H9 (cell line): ENCODE results near the gene POMZP3. TPM values are rescaled to one million over a fixed set of nuclear protein-coding genes. Genes with fewer than 3 reads are reported as not detected.
"Not testable (repeated sequence)": the region's sequence is repeated elsewhere in the genome, so short reads cannot be mapped to it uniquely, and the experiment has no call there.

Experiments used
- DNase-seq: peaks from one replicate; pipeline ENCODE4 v3.0.0-alpha.2; 2017
- H2AFZ ChIP-seq: one replicate; pipeline ENCODE4 v1.6.1; 2013; ENCODE audit warnings: mild to moderate bottlenecking, low read length, control low read depth, moderate library complexity
- H2AK5ac ChIP-seq: 2 replicates; pipeline ENCODE4 v1.6.1; 2013; ENCODE audit warnings: low read length, control low read depth, mixed read lengths; ENCODE audit not compliant: insufficient read length
- H2BK120ac ChIP-seq: one replicate; pipeline ENCODE4 v1.6.1; 2013; ENCODE audit warnings: low read depth, mild to moderate bottlenecking, low read length, control low read depth, inconsistent platforms; ENCODE audit not compliant: poor library complexity, severe bottlenecking
- H2BK12ac ChIP-seq: 2 replicates; pipeline ENCODE4 v1.6.1; 2013; ENCODE audit warnings: low read length, control low read depth, mixed read lengths, low read depth; ENCODE audit not compliant: insufficient read length
- H2BK15ac ChIP-seq: 2 replicates; pipeline ENCODE4 v1.6.1; 2013; ENCODE audit warnings: low read depth, low read length, control low read depth
- H2BK20ac ChIP-seq: one replicate; pipeline ENCODE4 v1.6.1; 2013; ENCODE audit warnings: low read depth, mild to moderate bottlenecking, low read length, control low read depth, inconsistent platforms; ENCODE audit not compliant: poor library complexity, severe bottlenecking
- H2BK5ac ChIP-seq: 2 replicates; pipeline ENCODE4 v1.6.1; 2013; ENCODE audit warnings: low read length, control low read depth, mixed read lengths; ENCODE audit not compliant: insufficient read length
- H3K14ac ChIP-seq: 2 replicates; pipeline ENCODE4 v1.6.1; 2013; ENCODE audit warnings: low read length, control low read depth; ENCODE audit not compliant: insufficient read depth
- H3K18ac ChIP-seq: 2 replicates; pipeline ENCODE4 v1.6.1; 2013; ENCODE audit warnings: low read depth, mild to moderate bottlenecking, mixed read lengths, low read length, control low read depth; ENCODE audit not compliant: insufficient read length
- H3K23ac ChIP-seq: 2 replicates; pipeline ENCODE4 v1.6.1; 2013; ENCODE audit warnings: low read length, control low read depth, mixed read lengths, low read depth; ENCODE audit not compliant: insufficient read length
- H3K23me2 ChIP-seq: 2 replicates; pipeline ENCODE4 v1.6.1; 2013; ENCODE audit warnings: low read depth, mild to moderate bottlenecking, mixed read lengths, low read length, control low read depth; ENCODE audit not compliant: insufficient read length, poor library complexity, severe bottlenecking
- H3K27ac ChIP-seq: 2 replicates; pipeline ENCODE4 v1.5.1; 2013; ENCODE audit warnings: low read length, control low read depth, mixed read lengths, low read depth; ENCODE audit not compliant: insufficient read length
- H3K27me3 ChIP-seq: 2 replicates; pipeline ENCODE4 v1.6.1; 2013; ENCODE audit warnings: low read length, control low read depth, inconsistent platforms; ENCODE audit not compliant: insufficient read depth
- H3K4ac ChIP-seq: 2 replicates; pipeline ENCODE4 v1.6.1; 2013; ENCODE audit warnings: low read depth, mild to moderate bottlenecking, control low read depth, inconsistent platforms, low read length, moderate library complexity
- H3K4me1 ChIP-seq: 2 replicates; pipeline ENCODE4 v1.6.1; 2013; ENCODE audit warnings: low read length, control low read depth, inconsistent platforms; ENCODE audit not compliant: insufficient read depth
- H3K4me2 ChIP-seq: 2 replicates; pipeline ENCODE4 v1.6.1; 2013; ENCODE audit warnings: low read length, control low read depth, mixed read lengths; ENCODE audit not compliant: insufficient read length, insufficient read depth
- H3K56ac ChIP-seq: 2 replicates; pipeline ENCODE4 v1.6.1; 2013; ENCODE audit warnings: low read depth, mild to moderate bottlenecking, mixed read lengths, low read length, control low read depth; ENCODE audit not compliant: insufficient read length
- H3K79me1 ChIP-seq: 2 replicates; pipeline ENCODE4 v1.6.1; 2013; ENCODE audit warnings: low read depth, mild to moderate bottlenecking, moderate library complexity, low read length, control low read depth, inconsistent platforms; ENCODE audit not compliant: insufficient read depth, poor library complexity, severe bottlenecking
- H3K79me2 ChIP-seq: 2 replicates; pipeline ENCODE4 v1.6.1; 2013; ENCODE audit warnings: low read length, control low read depth, inconsistent platforms; ENCODE audit not compliant: insufficient read depth
- H3K9ac ChIP-seq: 2 replicates; pipeline ENCODE4 v1.6.1; 2013; ENCODE audit warnings: low read length, control low read depth, mixed read lengths; ENCODE audit not compliant: insufficient read length; ENCODE audit errors: extremely low read depth
- H3K9me3 ChIP-seq: one replicate; pipeline ENCODE4 v1.6.1; 2013; ENCODE audit warnings: low read depth, low read length, inconsistent platforms; ENCODE audit not compliant: control insufficient read depth
- H3T11ph ChIP-seq: one replicate; pipeline ENCODE4 v1.6.1; 2013; ENCODE audit warnings: mild to moderate bottlenecking, low read length, control low read depth, inconsistent platforms
- H4K20me1 ChIP-seq: one replicate; pipeline ENCODE4 v1.6.1; 2013; ENCODE audit not compliant: control insufficient read depth, insufficient read length, insufficient read depth
- H4K5ac ChIP-seq: 2 replicates; pipeline ENCODE4 v1.6.1; 2013; ENCODE audit warnings: low read depth, mild to moderate bottlenecking, mixed read lengths, low read length, control low read depth; ENCODE audit not compliant: insufficient read length
- H4K8ac ChIP-seq: replicated peaks from 2 replicates; pipeline ENCODE4 v1.6.1; 2013; ENCODE audit warnings: low read length, control low read depth, mixed read lengths, low read depth; ENCODE audit not compliant: insufficient read length
- H4K91ac ChIP-seq: 2 replicates; pipeline ENCODE4 v1.6.1; 2013; ENCODE audit warnings: low read depth, mild to moderate bottlenecking, moderate library complexity, mixed read lengths, low read length, control low read depth; ENCODE audit not compliant: insufficient read length
- H3K27ac Mint-ChIP-seq, 3 experiments: 2 replicates in 2 of 3; 3 replicates in 1 of 3; pipeline ENCODE4 v1.8.0; 2020 to 2021; ENCODE audit warnings: mixed read lengths in 3 of 3, mild to moderate bottlenecking in 1 of 3, moderate library complexity in 1 of 3
- H3K27me3 Mint-ChIP-seq: 2 replicates; pipeline ENCODE4 v1.8.0; 2021; ENCODE audit warnings: low read depth, mild to moderate bottlenecking, moderate library complexity, mixed read lengths
- H3K36me3 Mint-ChIP-seq, 3 experiments: 2 replicates in 2 of 3; 3 replicates in 1 of 3; pipeline ENCODE4 v1.8.0; 2020 to 2021; ENCODE audit warnings: low read depth in 3 of 3, mixed read lengths in 3 of 3; ENCODE audit not compliant: insufficient read depth in 1 of 3
- H3K4me1 Mint-ChIP-seq, 2 experiments: 2 replicates each; pipeline ENCODE4 v1.8.0; 2020; ENCODE audit warnings: mixed read lengths in 2 of 2
- H3K4me3 Mint-ChIP-seq, 2 experiments: 2 replicates in 1 of 2; 3 replicates in 1 of 2; pipeline ENCODE4 v1.8.0; 2020 to 2021; ENCODE audit warnings: mild to moderate bottlenecking in 2 of 2, mixed read lengths in 2 of 2, moderate library complexity in 1 of 2
- H3K9me3 Mint-ChIP-seq, 2 experiments: 2 replicates in 1 of 2; 3 replicates in 1 of 2; pipeline ENCODE4 v1.8.0; 2020; ENCODE audit warnings: mild to moderate bottlenecking in 2 of 2, mixed read lengths in 2 of 2, moderate library complexity in 1 of 2
- WGBS: extraction: QIAGEN DNeasy Blood & Tissue Kit; methylation state at CpG from one replicate; pipeline ENCODE4 v1.1.7; 2013; ENCODE audit warnings: missing lambda C conversion rate, low lambda C conversion rate, mixed read lengths; ENCODE audit not compliant: insufficient read length; ENCODE audit errors: extremely low coverage; 5-methylcytosine and 5-hydroxymethylcytosine counted together
- total RNA-seq: library from RNA; stranded (reverse); gene quantifications from 2 replicates; pipeline ENCODE4 v1.2.1, GENCODE V29; 2021

Gene POMZP3
- total RNA-seq, 1 experiment from 2014 or later, result 8.5 TPM

DNA sequence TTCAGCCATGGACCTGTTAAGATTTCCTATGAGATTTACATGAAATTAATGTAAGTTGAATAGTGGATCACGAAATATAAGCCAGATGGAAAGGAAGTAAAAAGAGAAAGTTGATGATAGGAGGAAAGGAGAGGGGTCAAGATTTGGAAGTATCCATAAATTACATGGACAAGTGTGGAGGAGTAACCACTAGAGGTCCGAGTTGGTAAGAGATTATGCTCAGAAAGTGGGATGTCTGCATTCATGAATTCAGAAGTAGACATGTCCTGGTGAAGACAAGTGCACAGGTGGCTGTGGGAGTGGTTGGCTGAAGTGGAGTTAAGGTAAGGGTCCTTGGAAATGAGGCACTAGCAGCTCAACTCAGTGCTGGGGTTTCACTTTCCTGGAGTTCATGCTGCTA, 29.3 kb upstream of the POMZP3 start:
- not testable (repeated sequence) for H3K14ac ChIP-seq, H3K79me1 ChIP-seq, H2BK12ac ChIP-seq, H3K9me3 ChIP-seq, DNase-seq, H4K8ac ChIP-seq, H3T11ph ChIP-seq, H3K23ac ChIP-seq, H3K56ac ChIP-seq, H3K27ac ChIP-seq, H2BK120ac ChIP-seq, H2AK5ac ChIP-seq, H3K18ac ChIP-seq, H3K36me3 Mint-ChIP-seq, H4K5ac ChIP-seq, H3K4me3 Mint-ChIP-seq, H3K4me1 ChIP-seq, H2BK5ac ChIP-seq, H4K20me1 ChIP-seq, H3K4me1 Mint-ChIP-seq, H2BK15ac ChIP-seq, H2BK20ac ChIP-seq, H3K27ac Mint-ChIP-seq, H3K4me2 ChIP-seq, H2AFZ ChIP-seq, H3K9ac ChIP-seq, H3K27me3 ChIP-seq, H3K27me3 Mint-ChIP-seq, H3K23me2 ChIP-seq, H4K91ac ChIP-seq, H3K9me3 Mint-ChIP-seq, H3K4ac ChIP-seq, H3K79me2 ChIP-seq
- WGBS, result no CpG with 5 or more reads among the region's 2 CpGs

DNA sequence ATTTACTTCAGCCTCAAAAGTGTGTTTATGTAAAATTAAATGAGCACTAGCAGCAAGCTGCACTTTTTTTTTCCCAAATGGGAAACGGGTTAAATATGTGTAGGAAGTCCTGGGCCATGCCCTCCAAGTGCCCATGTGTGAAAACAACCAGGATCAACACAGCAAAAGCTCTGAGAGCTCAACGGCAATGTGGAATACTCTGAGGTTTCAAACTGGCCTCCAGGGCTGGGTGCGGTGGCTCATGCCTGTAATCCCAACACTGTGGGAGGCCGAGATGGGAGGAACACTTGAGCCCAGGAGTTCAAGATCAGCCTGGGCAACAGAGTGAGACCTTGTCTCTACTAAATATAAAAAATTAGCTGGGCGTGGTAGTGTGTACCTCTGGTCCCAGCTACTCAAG, 15.5 kb upstream of the POMZP3 start:
- H3K4me1 ChIP-seq, H3K23ac ChIP-seq, H2BK20ac ChIP-seq, H3K56ac ChIP-seq, H3K36me3 Mint-ChIP-seq, H2AK5ac ChIP-seq, H3K4me1 Mint-ChIP-seq, H3K9ac ChIP-seq, H3K27ac Mint-ChIP-seq, H3T11ph ChIP-seq, H2BK15ac ChIP-seq, H3K9me3 ChIP-seq, DNase-seq, H2BK12ac ChIP-seq, H3K4ac ChIP-seq, H3K79me1 ChIP-seq, H4K8ac ChIP-seq, H2AFZ ChIP-seq, H4K20me1 ChIP-seq, H3K4me2 ChIP-seq, H3K27me3 Mint-ChIP-seq, H3K9me3 Mint-ChIP-seq, H3K4me3 Mint-ChIP-seq, H3K27ac ChIP-seq, H2BK5ac ChIP-seq, H3K27me3 ChIP-seq, H4K5ac ChIP-seq, H3K14ac ChIP-seq, H3K18ac ChIP-seq, H4K91ac ChIP-seq, H3K23me2 ChIP-seq, H3K79me2 ChIP-seq, H2BK120ac ChIP-seq: not testable (repeated sequence)
- no CpG with 5 or more reads among the region's 5 CpGs for WGBS
